MCF 10A (cell line): ENCODE results near the gene RIPOR2. TPM values are rescaled to one million over a fixed set of nuclear protein-coding genes. Genes with fewer than 3 reads are reported as not detected.

ENCODE experiments used
- Bru-seq: library from RNA; stranded (reverse); fragments of 400-500 nt; gene quantifications from one replicate; lab custom pipeline; 2021; lab: Mats Ljungman, UMichigan
- BruChase-seq, 2 experiments: library from RNA; stranded (reverse); fragments of 400-500 nt; gene quantifications; one replicate each; lab custom pipeline; 2021; lab: Mats Ljungman, UMichigan
- BruUV-seq: library from RNA; stranded (reverse); fragments of 400-500 nt; replicated peaks from 2 replicates; lab custom pipeline; 2021; lab: Mats Ljungman, UMichigan
- CTCF ChIA-PET: fragments of 300-600 bp; sonication (Branson Sonifier 250); formaldehyde crosslinking; extraction: SDS; loops from one replicate; lab custom pipeline; 2021; ENCODE audit warnings: antibody characterized with exemption, inconsistent platforms; lab: Yijun Ruan, JAX
- POLR2A ChIA-PET: fragments of 300-600, 350-650 bp; sonication (Branson Sonifier 250); formaldehyde crosslinking; extraction: SDS; loops from one replicate; lab custom pipeline; 2020; ENCODE audit warnings: antibody characterized with exemption, inconsistent platforms; lab: Yijun Ruan, JAX
- DNase-seq: peaks from one replicate; pipeline ENCODE4 v3.0.0-alpha.2; 2018; ENCODE audit not compliant: unreplicated experiment
- H3K27ac Mint-ChIP-seq: one replicate; pipeline ENCODE4 v1.8.0; 2022; ENCODE audit warnings: mild to moderate bottlenecking, low read depth, mixed read lengths; ENCODE audit not compliant: unreplicated experiment
- H3K27me3 Mint-ChIP-seq: one replicate; pipeline ENCODE4 v1.8.0; 2022; ENCODE audit warnings: mixed read lengths; ENCODE audit not compliant: insufficient read depth, unreplicated experiment
- H3K36me3 Mint-ChIP-seq: one replicate; pipeline ENCODE4 v1.8.0; 2022; ENCODE audit warnings: mild to moderate bottlenecking, moderate library complexity, mixed read lengths; ENCODE audit not compliant: insufficient read depth, unreplicated experiment
- H3K4me1 Mint-ChIP-seq: one replicate; pipeline ENCODE4 v1.8.0; 2022; ENCODE audit warnings: mixed read lengths; ENCODE audit not compliant: insufficient read depth, unreplicated experiment
- H3K4me3 Mint-ChIP-seq: one replicate; pipeline ENCODE4 v1.8.0; 2022; ENCODE audit warnings: mild to moderate bottlenecking, moderate library complexity, mixed read lengths; ENCODE audit not compliant: unreplicated experiment
- H3K9me3 Mint-ChIP-seq: one replicate; pipeline ENCODE4 v1.8.0; 2022; ENCODE audit warnings: mixed read lengths; ENCODE audit not compliant: unreplicated experiment
- intact Hi-C: fragments of 100-400 bp; cut with micrococcal nuclease; formaldehyde crosslinking; loops from 2 replicates; pipeline ENCODE4 v1.14.1; 2022
- long read RNA-seq: library from polyadenylated mRNA; stranded (forward); transcript quantifications from one replicate; pipeline ENCODE4 v2.0.0, GENCODE V29; 2022
- total RNA-seq: library from RNA; stranded (reverse); gene quantifications from 2 replicates; pipeline ENCODE4 v1.2.3, GENCODE V29; 2022
- TF ChIP-seq, protein P1 (sequence below): fragments of 200-600 bp; IDR thresholded peaks from one replicate; pipeline ENCODE4 v1.8.0; 2022; ENCODE audit warnings: antibody characterized with exemption, mild to moderate bottlenecking; ENCODE audit not compliant: unreplicated experiment

RIPOR2 gene, protein sequence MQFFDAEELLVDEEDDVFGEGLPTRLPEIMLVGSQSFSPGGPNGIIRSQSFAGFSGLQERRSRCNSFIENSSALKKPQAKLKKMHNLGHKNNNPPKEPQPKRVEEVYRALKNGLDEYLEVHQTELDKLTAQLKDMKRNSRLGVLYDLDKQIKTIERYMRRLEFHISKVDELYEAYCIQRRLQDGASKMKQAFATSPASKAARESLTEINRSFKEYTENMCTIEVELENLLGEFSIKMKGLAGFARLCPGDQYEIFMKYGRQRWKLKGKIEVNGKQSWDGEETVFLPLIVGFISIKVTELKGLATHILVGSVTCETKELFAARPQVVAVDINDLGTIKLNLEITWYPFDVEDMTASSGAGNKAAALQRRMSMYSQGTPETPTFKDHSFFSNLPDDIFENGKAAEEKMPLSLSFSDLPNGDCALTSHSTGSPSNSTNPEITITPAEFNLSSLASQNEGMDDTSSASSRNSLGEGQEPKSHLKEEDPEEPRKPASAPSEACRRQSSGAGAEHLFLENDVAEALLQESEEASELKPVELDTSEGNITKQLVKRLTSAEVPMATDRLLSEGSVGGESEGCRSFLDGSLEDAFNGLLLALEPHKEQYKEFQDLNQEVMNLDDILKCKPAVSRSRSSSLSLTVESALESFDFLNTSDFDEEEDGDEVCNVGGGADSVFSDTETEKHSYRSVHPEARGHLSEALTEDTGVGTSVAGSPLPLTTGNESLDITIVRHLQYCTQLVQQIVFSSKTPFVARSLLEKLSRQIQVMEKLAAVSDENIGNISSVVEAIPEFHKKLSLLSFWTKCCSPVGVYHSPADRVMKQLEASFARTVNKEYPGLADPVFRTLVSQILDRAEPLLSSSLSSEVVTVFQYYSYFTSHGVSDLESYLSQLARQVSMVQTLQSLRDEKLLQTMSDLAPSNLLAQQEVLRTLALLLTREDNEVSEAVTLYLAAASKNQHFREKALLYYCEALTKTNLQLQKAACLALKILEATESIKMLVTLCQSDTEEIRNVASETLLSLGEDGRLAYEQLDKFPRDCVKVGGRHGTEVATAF
- 3.5 and 4.9 TPM in 2 replicates for total RNA-seq
- Bru-seq, nascent RNA = percentile 50 among the genes with signal in this experiment
- percentile 38 among the genes with signal in this experiment for BruChase-seq, experiment 1, labeled RNA remaining after a 6-hour chase
- BruChase-seq, experiment 2, labeled RNA remaining after a 2-hour chase = percentile 39 among the genes with signal in this experiment
- long read RNA-seq, partial matches to known transcripts = 0 of 7 reads
- long read RNA-seq, other reads (novel, unspliced or antisense) = 7 of 7 reads

DNA sequence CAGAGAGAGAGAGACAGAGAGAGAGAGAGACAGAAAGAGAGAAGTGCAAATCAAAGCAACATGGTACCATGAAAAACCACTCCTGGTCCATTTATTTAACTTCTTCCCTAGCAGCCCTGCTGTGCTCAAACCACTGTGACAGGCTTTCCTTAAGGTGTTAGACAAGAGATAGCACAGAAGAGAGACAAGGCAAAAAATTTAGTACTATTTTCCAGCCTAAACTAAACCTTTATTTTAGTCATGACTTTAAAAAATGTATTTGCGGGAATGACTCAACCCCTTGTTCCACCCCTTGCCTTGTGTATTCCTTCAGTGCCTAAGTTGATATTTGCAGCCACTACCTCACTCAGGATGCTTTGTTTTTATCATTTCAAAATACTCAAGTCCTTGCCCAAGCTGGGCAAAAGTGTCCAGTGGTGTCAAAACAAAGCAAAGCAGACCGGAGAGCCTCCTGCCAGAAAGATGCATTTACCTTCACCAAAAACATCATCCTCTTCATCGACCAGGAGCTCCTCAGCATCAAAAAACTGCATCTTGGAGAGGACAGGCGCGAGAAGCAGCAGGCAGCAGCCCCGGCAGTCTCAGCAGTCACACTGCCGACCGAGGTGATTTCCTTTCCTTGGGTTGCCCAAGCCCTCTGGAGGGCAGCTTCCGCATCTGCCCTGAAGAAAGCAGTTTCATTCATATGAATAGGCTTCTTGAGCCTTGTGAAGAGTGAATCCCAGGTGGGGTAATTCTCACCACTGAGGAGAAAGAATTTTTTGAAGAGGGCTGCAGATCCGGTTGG, at the start of gene RIPOR2:
Gene RIPOR2 (minus strand): TSS at position 595 of the 787 bp plus-strand sequence. CDS start 62 bp downstream, at position 533.
- ChIA-PET POLR2A (interaction anchor here (0.7 to 0.9 kb wide), 2 partner anchors 33 to 71 kb away, joined by 3 to 4 read pairs; no protein-coding TSS in a partner anchor), CTCF (interaction anchor here (0.7 to 1.3 kb wide), 3 partner anchors 10 to 168 kb away, joined by 3 to 4 read pairs (median 4); no protein-coding TSS in a partner anchor)
- TF ChIP-seq, protein P1, sequence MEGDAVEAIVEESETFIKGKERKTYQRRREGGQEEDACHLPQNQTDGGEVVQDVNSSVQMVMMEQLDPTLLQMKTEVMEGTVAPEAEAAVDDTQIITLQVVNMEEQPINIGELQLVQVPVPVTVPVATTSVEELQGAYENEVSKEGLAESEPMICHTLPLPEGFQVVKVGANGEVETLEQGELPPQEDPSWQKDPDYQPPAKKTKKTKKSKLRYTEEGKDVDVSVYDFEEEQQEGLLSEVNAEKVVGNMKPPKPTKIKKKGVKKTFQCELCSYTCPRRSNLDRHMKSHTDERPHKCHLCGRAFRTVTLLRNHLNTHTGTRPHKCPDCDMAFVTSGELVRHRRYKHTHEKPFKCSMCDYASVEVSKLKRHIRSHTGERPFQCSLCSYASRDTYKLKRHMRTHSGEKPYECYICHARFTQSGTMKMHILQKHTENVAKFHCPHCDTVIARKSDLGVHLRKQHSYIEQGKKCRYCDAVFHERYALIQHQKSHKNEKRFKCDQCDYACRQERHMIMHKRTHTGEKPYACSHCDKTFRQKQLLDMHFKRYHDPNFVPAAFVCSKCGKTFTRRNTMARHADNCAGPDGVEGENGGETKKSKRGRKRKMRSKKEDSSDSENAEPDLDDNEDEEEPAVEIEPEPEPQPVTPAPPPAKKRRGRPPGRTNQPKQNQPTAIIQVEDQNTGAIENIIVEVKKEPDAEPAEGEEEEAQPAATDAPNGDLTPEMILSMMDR = no peak
- Mint-ChIP-seq H3K4me1 (peaks cover 15% of the 10 kb centered on the region), H3K9me3 (no peaks in the 10 kb centered on the region), H3K27me3 (no peaks in the 10 kb centered on the region), H3K4me3 (no peak within 1 kb of the TSS), H3K36me3 (no peaks in the 10 kb centered on the region), H3K27ac (no peak within 1 kb of the TSS)
- intact Hi-C loops = no loop called here
- BruUV-seq = no TSS peak
- no peak for DNase-seq

DNA sequence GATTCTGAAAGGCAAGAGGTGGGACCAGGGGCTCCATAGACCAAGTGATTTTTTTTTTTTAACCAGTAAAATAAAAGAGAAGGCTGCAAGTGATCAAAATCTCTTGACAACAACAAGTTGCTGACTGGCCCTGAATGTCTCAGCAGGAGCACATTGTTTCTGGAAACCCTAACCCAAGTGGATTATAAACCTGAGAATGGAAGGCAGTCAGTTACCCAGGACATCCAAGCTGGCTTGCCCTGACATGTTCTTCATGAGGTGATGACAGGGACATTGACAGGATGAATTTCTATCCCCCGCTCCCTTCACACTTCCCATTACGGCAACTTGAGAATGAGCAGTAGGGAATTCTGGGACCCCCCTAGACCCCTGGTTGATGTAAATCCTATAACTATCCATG, 49.6 kb upstream of the RIPOR2 start:
- BruUV-seq = no TSS peak
- no peaks in the 10 kb centered on the region for H3K27me3 Mint-ChIP-seq
- intact Hi-C loops = no loop called here
- ChIA-PET CTCF (interaction anchor here (1.4 kb wide), 1 partner anchor 129 kb away, joined by 4 read pairs; no protein-coding TSS in a partner anchor), POLR2A (interaction anchor here (0.7 to 1.0 kb wide), 3 partner anchors 26 to 141 kb away, joined by 3 to 5 read pairs (median 3); no protein-coding TSS in a partner anchor)
- TF ChIP-seq, protein P1 = no peak
- no peaks in the 10 kb centered on the region for H3K36me3 Mint-ChIP-seq
- peak overlapping the region; percentile 74 for H3K27ac Mint-ChIP-seq
- no peak for DNase-seq
- peaks cover 21% of the 10 kb centered on the region for H3K4me1 Mint-ChIP-seq
- H3K9me3 Mint-ChIP-seq = no peaks in the 10 kb centered on the region
- H3K4me3 Mint-ChIP-seq = no peak overlapping the region

- TF ChIP-seq, protein P1 = no peak
- BruUV-seq = no TSS peak
- Mint-ChIP-seq H3K36me3 (no peaks in the 10 kb centered on the region), H3K27ac (peak overlapping the region; percentile 35), H3K27me3 (no peaks in the 10 kb centered on the region), H3K9me3 (no peaks in the 10 kb centered on the region), H3K4me1 (peaks cover 34% of the 10 kb centered on the region), H3K4me3 (no peak overlapping the region)
- POLR2A ChIA-PET = interaction anchor here (0.6 to 3.7 kb wide), 9 partner anchors 9 to 89 kb away, joined by 3 to 20 read pairs (median 3); no protein-coding TSS in a partner anchor
- intact Hi-C loops = no loop called here
- CTCF ChIA-PET = interaction anchor here (0.7 to 2.8 kb wide), 4 partner anchors 9 to 628 kb away, joined by 3 to 19 read pairs (median 4); no protein-coding TSS in a partner anchor
- no peak for DNase-seq
Observed at GRCh38 chr6:24982231-24982630, 46.5 kb upstream of the RIPOR2 start.
